ENCODE data around the gene MS4A13. TPM values are rescaled to one million over a fixed set of nuclear protein-coding genes. Genes with fewer than 3 reads are reported as not detected.

MS4A13 gene
- total and polyA plus RNA-seq, 2 of the 8 experiments (the other 6 are each of a cell fraction or from before 2014, with no cell fraction given) = not detected

GRCh38 chr11:60513496-60514460, 1.4 kb upstream of the MS4A13 start:
- Histone ChIP-seq H2BK15ac (ENCODE audit: low read length) (no peak overlapping the region), H3K79me2 (ENCODE audit: control insufficient read depth in 1 of 2, insufficient read depth in 2 of 2, low read length in 2 of 2) (no peaks in the 10 kb centered on the region), H3K36me3 (ENCODE audit: control insufficient read depth in 2 of 4, insufficient read depth in 4 of 4, low read length in 3 of 4) (no peaks in the 10 kb centered on the region), H4K91ac (replicated peaks; ENCODE audit: insufficient read length, low read length) (no peak overlapping the region), H3K4ac (replicated peaks; ENCODE audit: insufficient read length, low read depth, low read length) (no peak overlapping the region), H3K9ac (replicated peaks in 1 of 4; ENCODE audit: extremely low read depth in 1 of 4, low read depth in 3 of 4, low read length in 3 of 4) (no peak overlapping the region), H3K14ac (ENCODE audit: insufficient read length) (no peak overlapping the region), H2AK5ac (ENCODE audit: low read depth, low read length) (no peak overlapping the region), H2BK5ac (ENCODE audit: low read depth, low read length) (no peak overlapping the region), H3K27me3 (replicated peaks in 1 of 4; ENCODE audit: control insufficient read depth in 3 of 4, extremely low read depth in 1 of 4, insufficient read depth in 3 of 4, low read length in 3 of 4) (no peaks in the 10 kb centered on the region), H4K8ac (ENCODE audit: extremely low read depth, insufficient read depth, low read length) (no peak overlapping the region), H2BK20ac (ENCODE audit: low read length) (no peak overlapping the region), H3K79me1 (ENCODE audit: low read depth, low read length) (no peaks in the 10 kb centered on the region), H3K4me1 (replicated peaks in 1 of 4; ENCODE audit: control insufficient read depth in 3 of 4, insufficient read depth in 4 of 4, low read length in 3 of 4) (no peaks in the 10 kb centered on the region), H2BK12ac (ENCODE audit: low read depth, low read length) (no peak overlapping the region), H3K4me3 (ENCODE audit: extremely low read depth in 1 of 4, insufficient read depth in 2 of 4, low read depth in 3 of 4, low read length in 4 of 4) (no peak overlapping the region), H4K5ac (ENCODE audit: insufficient read length, low read depth, low read length) (no peak overlapping the region), H4K20me1 (replicated peaks in 1 of 2; ENCODE audit: control insufficient read depth in 1 of 2, insufficient read depth in 2 of 2, low read length in 2 of 2) (no peaks in the 10 kb centered on the region), H3K56ac (replicated peaks; ENCODE audit: insufficient read length, low read depth, low read length) (no peak overlapping the region), H2BK120ac (replicated peaks; ENCODE audit: low read depth, low read length) (no peak overlapping the region), H3K23me2 (ENCODE audit: low read depth, low read length) (no peaks in the 10 kb centered on the region), H3K9me3 (ENCODE audit: insufficient read depth in 2 of 2, low read depth in 1 of 2, low read length in 1 of 2) (peaks cover 5 to 7% of the 10 kb centered on the region in 2 experiments; a peak in 3 of 4 replicates), H3K27ac (ENCODE audit: low read depth, low read length) (no peak overlapping the region), H3K4me2 (ENCODE audit: insufficient read depth in 1 of 2, low read depth in 2 of 2, low read length in 2 of 2) (no peak overlapping the region), H2AFZ (ENCODE audit: low read length) (no peak overlapping the region), H3K23ac (ENCODE audit: insufficient read length) (no peak overlapping the region), H3K18ac (ENCODE audit: extremely low read depth, low read length) (no peak overlapping the region)
- CTCF ChIA-PET (ENCODE audit: partially characterized antibody) = interaction anchor here (1.1 kb wide), 1 partner anchor 93 kb away, joined by 3 read pairs; no protein-coding TSS in a partner anchor
- DNase-seq (ENCODE audit: low read depth in 1 of 2, low spot score in 2 of 2) = no peak
- POLR2A ChIA-PET (ENCODE audit: partially characterized antibody) = no interaction called here
- no peak for TF ChIP-seq RFX5 (IDR thresholded peaks at IDR 0.05; ENCODE audit: borderline replicate concordance, low read depth, low read length)
- TF ChIP-seq USF2 (IDR thresholded peaks at IDR 0.05; ENCODE audit: low read length) = no peak
- TF ChIP-seq RAD21 (IDR thresholded peaks at IDR 0.05 in 1 of 2, conservative IDR thresholded peaks at IDR 0.05 in 1 of 2; ENCODE audit: low read depth in 2 of 2, low read length in 2 of 2) = no peak
- TF ChIP-seq POLR2A (IDR thresholded peaks at IDR 0.05; ENCODE audit: control extremely low read depth in 1 of 2, low read depth in 2 of 2, low read length in 2 of 2) = no peak
- TF ChIP-seq EGR1 (IDR thresholded peaks at IDR 0.05; ENCODE audit: borderline replicate concordance, low read depth, low read length) = no peak
- TF ChIP-seq ZNF274 (IDR thresholded peaks at IDR 0.05; ENCODE audit: borderline replicate concordance, extremely low read depth, low read length) = no peak
- no peak for TF ChIP-seq TCF12 (IDR thresholded peaks at IDR 0.05; ENCODE audit: low read depth, low read length)
- TF ChIP-seq FOSL1 (IDR thresholded peaks at IDR 0.05; ENCODE audit: insufficient read depth, low read depth, low read length) = no peak
- no peak for TF ChIP-seq SP4 (IDR thresholded peaks at IDR 0.05; ENCODE audit: low read length)
- TF ChIP-seq SRF (IDR thresholded peaks at IDR 0.05; ENCODE audit: low read depth, low read length) = no peak
- TF ChIP-seq YY1 (IDR thresholded peaks at IDR 0.05; ENCODE audit: low read depth, low read length) = no peak
- no peak for FAIRE-seq
- 86% methylated on average over 2 of the region's 2 CpGs; no CpG with 5 or more reads in 1 of the 2 experiments for WGBS, 2 experiments (ENCODE audit: extremely low coverage in 1 of 2, insufficient coverage in 1 of 2, insufficient read length in 1 of 2, insufficient replicate concordance in 2 of 2, low coverage in 1 of 2, low lambda C conversion rate in 2 of 2, missing lambda C conversion rate in 1 of 2)

All from H1 (cell line).